K562 (cell line): Measurements from ENCODE around the gene BCR. TPM values are rescaled to one million over a fixed set of nuclear protein-coding genes. Genes with fewer than 3 reads are reported as not detected.

Experiments used
- CCNT2 ChIP-seq: IDR thresholded peaks from 2 replicates; pipeline ENCODE4 v1.6.1; 2011; ENCODE audit warnings: borderline replicate concordance, low read depth, mild to moderate bottlenecking, moderate library complexity, mixed read lengths, low read length; ENCODE audit not compliant: insufficient read length; ENCODE audit errors: extremely low read depth
- CHD4 ChIP-seq: fragments of 200-600 bp; sonication (generic); IDR thresholded peaks from 3 replicates; pipeline ENCODE4 v1.6.1; 2012; ENCODE audit warnings: low read depth, mild to moderate bottlenecking, mixed read lengths, low read length, inconsistent platforms; ENCODE audit not compliant: insufficient read depth, insufficient replicate concordance, poor library complexity, severe bottlenecking
- EGR1 ChIP-seq: fragments of 450-650 bp; conservative IDR thresholded peaks from 2 replicates; pipeline ENCODE4 v1.6.1; 2017; ENCODE audit warnings: mild to moderate bottlenecking
- EZH2 ChIP-seq: IDR thresholded peaks from 2 replicates; pipeline ENCODE4 v1.6.1; 2012; ENCODE audit warnings: low read depth, mild to moderate bottlenecking, inconsistent platforms, low read length, borderline replicate concordance
- FOXA1 ChIP-seq: fragments of 450-650 bp; IDR thresholded peaks from 2 replicates; pipeline ENCODE4 v1.6.1; 2016; ENCODE audit warnings: mild to moderate bottlenecking, borderline replicate concordance
- MIER1 ChIP-seq: fragments of 450-650 bp; IDR thresholded peaks from 2 replicates; pipeline ENCODE4 v1.6.1; 2016; ENCODE audit warnings: antibody characterized with exemption, mild to moderate bottlenecking, low read depth
- MTA1 ChIP-seq: fragments of 450-650 bp; IDR thresholded peaks from 2 replicates; pipeline ENCODE4 v1.6.1; 2017; ENCODE audit warnings: borderline replicate concordance
- NEUROD1 ChIP-seq: fragments of 150-350 bp; IDR thresholded peaks from 2 replicates; pipeline ENCODE4 v1.6.1; 2014; ENCODE audit warnings: borderline replicate concordance, low read length, low read depth; ENCODE audit not compliant: partially characterized antibody
- NFIX ChIP-seq: fragments of 250-450 bp; sonication (Bioruptor Pico); IDR thresholded peaks from 2 replicates; pipeline ENCODE4 v1.4.0; 2020; ENCODE audit warnings: low read depth, mild to moderate bottlenecking, moderate library complexity
- RBM39 ChIP-seq: fragments of 200-400 bp; formaldehyde crosslinking; optimal IDR thresholded peaks from 2 replicates; pipeline ENCODE3; 2018; ENCODE audit warnings: low read depth, low read length
- SP1 ChIP-seq: sonication (generic); formaldehyde crosslinking; IDR thresholded peaks from 2 replicates; pipeline ENCODE4 v1.8.1; 2022; ENCODE audit warnings: mild to moderate bottlenecking, missing genetic modification reagents
- SP2 ChIP-seq: IDR thresholded peaks from 2 replicates; pipeline ENCODE4 v1.6.1; 2011; ENCODE audit warnings: mild to moderate bottlenecking, low read depth, low read length, moderate library complexity; ENCODE audit not compliant: poor library complexity, severe bottlenecking; ENCODE audit errors: extremely low read depth
- SREBF2 ChIP-seq: sonication (generic); formaldehyde crosslinking; IDR thresholded peaks from 2 replicates; pipeline ENCODE4 v1.4.0; 2020; ENCODE audit warnings: mild to moderate bottlenecking, missing genetic modification reagents
- ZNF263 ChIP-seq: sonication (generic); formaldehyde crosslinking; IDR thresholded peaks from 2 replicates; pipeline ENCODE4 v1.8.0; 2022; ENCODE audit warnings: mild to moderate bottlenecking, missing genetic modification reagents, borderline replicate concordance
- ZNF696 ChIP-seq: fragments of 250-450 bp; sonication (Bioruptor Pico); conservative IDR thresholded peaks from 2 replicates; pipeline ENCODE4 v1.4.0; 2020; ENCODE audit warnings: mild to moderate bottlenecking, moderate library complexity
- ZNF778 ChIP-seq: fragments of 450-650 bp; formaldehyde crosslinking; IDR thresholded peaks from 2 replicates; pipeline ENCODE4 v1.4.0; 2020; ENCODE audit warnings: mild to moderate bottlenecking, moderate library complexity
- polyA plus RNA-seq, 8 experiments: library from polyadenylated mRNA; depleted of rRNA in 4 of 8; stranded (reverse) in 5 of 8; unstranded in 3 of 8; fragments of >200 nt; fragmentation: Nextera tagmentation in 2 of 8; fragmentation: Illumina TruSeq in 1 of 8; extraction: Ambion mirVana in 2 of 8; extraction: Trizol in 1 of 8; gene quantifications; 2 replicates each; pipeline versions ENCODE4 v1.2.1 to v1.2.3, GENCODE V29; 2011 to 2014; ENCODE audit warnings: inconsistent platforms in 1 of 8, missing spikeins in 1 of 8
- total RNA-seq, 7 experiments: library from RNA; depleted of rRNA in 6 of 7; stranded (reverse); fragments of >200 nt in 6 of 7; fragmentation: Illumina TruSeq in 2 of 7; extraction: Trizol in 2 of 7; gene quantifications; 2 replicates each; pipeline versions ENCODE4 v1.2.1 to v1.2.3, GENCODE V29; 2011 to 2021; ENCODE audit warnings: low replicate concordance in 1 of 7
- TF ChIP-seq, protein P1 (sequence below): fragments of 250-450 bp; sonication (Bioruptor Pico); IDR thresholded peaks from 2 replicates; pipeline ENCODE4 v1.4.0; 2020; ENCODE audit warnings: borderline replicate concordance
- TF ChIP-seq, protein P2 (sequence below): fragments of 250-450 bp; sonication (Bioruptor Pico); IDR thresholded peaks from 2 replicates; pipeline ENCODE4 v1.9.0; 2021; ENCODE audit warnings: mild to moderate bottlenecking, inconsistent platforms
- TF ChIP-seq, protein P3 (sequence below): sonication (generic); formaldehyde crosslinking; IDR thresholded peaks from 2 replicates; pipeline ENCODE4 v1.8.1; 2023; ENCODE audit warnings: mild to moderate bottlenecking, missing genetic modification reagents
- TF ChIP-seq, protein P4 (sequence below): fragments of 250-450 bp; sonication (Bioruptor Pico); IDR thresholded peaks from 2 replicates; pipeline ENCODE4 v1.8.0; 2022; ENCODE audit warnings: inconsistent platforms, mild to moderate bottlenecking, moderate library complexity, borderline replicate concordance

Gene BCR
- total and polyA plus RNA-seq, 9 of the 15 experiments (the other 6 are each of a cell fraction or from before 2014, with no cell fraction given): 0.41 to 150 (median 45.6) TPM

DNA sequence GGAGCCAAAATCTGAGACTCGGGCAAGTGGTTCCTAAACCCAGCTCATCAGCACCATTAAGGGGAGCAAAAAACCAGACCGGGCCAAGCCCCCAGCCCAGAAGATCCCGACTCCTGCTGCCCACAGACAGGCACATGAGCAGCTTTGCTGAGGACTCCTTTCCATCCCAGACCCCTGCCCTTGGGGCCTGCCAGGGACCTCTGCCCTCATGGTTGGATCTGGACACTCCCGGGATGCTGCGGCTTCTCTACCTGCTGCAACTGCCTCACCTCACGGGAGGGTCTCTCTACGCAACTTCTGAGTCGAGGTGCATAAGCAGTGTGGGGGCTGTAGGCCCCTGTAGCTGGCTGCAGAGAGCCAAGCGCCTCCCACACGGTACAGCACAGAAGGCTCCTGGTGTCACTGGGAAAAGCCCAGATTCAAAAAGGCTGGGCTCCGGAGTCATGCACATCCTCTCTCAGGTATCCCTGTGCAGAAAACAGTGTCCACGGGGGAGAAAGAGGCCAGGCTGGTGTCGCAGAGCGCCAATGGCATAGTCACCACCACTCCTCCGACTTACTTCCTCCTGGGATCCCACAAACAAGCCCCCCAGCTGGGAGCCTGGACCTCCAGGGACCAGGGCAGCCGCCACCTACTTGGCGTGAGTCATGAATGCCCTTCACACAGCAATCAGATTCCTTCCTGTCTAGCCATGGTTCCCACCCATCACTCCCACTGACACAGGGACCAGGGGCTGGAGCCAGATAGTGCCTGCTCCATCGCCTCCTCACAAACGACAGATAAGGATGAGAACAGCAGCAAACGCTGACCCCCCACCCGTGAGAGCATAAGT lies 122.1 kb downstream of the BCR start (continued):
- TF ChIP-seq NFIX (CRISPR knock-in tag): no peak
- TF ChIP-seq, protein P1, sequence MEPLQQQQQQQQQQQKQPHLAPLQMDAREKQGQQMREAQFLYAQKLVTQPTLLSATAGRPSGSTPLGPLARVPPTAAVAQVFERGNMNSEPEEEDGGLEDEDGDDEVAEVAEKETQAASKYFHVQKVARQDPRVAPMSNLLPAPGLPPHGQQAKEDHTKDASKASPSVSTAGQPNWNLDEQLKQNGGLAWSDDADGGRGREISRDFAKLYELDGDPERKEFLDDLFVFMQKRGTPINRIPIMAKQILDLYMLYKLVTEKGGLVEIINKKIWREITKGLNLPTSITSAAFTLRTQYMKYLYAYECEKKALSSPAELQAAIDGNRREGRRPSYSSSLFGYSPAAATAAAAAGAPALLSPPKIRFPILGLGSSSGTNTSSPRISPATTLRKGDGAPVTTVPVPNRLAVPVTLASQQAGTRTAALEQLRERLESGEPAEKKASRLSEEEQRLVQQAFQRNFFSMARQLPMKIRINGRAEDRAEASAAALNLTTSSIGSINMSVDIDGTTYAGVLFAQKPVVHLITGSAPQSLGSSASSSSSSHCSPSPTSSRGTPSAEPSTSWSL: no peak
- no peak for TF ChIP-seq ZNF778 (CRISPR knock-in tag)
- no peak for TF ChIP-seq ZNF696 (CRISPR knock-in tag)
- TF ChIP-seq MTA1: no peak
- TF ChIP-seq ZNF263 (CRISPR knock-in tag): no peak
- TF ChIP-seq, protein P2, sequence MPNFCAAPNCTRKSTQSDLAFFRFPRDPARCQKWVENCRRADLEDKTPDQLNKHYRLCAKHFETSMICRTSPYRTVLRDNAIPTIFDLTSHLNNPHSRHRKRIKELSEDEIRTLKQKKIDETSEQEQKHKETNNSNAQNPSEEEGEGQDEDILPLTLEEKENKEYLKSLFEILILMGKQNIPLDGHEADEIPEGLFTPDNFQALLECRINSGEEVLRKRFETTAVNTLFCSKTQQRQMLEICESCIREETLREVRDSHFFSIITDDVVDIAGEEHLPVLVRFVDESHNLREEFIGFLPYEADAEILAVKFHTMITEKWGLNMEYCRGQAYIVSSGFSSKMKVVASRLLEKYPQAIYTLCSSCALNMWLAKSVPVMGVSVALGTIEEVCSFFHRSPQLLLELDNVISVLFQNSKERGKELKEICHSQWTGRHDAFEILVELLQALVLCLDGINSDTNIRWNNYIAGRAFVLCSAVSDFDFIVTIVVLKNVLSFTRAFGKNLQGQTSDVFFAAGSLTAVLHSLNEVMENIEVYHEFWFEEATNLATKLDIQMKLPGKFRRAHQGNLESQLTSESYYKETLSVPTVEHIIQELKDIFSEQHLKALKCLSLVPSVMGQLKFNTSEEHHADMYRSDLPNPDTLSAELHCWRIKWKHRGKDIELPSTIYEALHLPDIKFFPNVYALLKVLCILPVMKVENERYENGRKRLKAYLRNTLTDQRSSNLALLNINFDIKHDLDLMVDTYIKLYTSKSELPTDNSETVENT (CRISPR knock-in tag): no peak
- no peak for TF ChIP-seq RBM39
- no peak for TF ChIP-seq FOXA1
- TF ChIP-seq CHD4: no peak
- TF ChIP-seq, protein P3, sequence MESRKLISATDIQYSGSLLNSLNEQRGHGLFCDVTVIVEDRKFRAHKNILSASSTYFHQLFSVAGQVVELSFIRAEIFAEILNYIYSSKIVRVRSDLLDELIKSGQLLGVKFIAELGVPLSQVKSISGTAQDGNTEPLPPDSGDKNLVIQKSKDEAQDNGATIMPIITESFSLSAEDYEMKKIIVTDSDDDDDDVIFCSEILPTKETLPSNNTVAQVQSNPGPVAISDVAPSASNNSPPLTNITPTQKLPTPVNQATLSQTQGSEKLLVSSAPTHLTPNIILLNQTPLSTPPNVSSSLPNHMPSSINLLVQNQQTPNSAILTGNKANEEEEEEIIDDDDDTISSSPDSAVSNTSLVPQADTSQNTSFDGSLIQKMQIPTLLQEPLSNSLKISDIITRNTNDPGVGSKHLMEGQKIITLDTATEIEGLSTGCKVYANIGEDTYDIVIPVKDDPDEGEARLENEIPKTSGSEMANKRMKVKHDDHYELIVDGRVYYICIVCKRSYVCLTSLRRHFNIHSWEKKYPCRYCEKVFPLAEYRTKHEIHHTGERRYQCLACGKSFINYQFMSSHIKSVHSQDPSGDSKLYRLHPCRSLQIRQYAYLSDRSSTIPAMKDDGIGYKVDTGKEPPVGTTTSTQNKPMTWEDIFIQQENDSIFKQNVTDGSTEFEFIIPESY (CRISPR knock-in tag): no peak
- no peak for TF ChIP-seq SREBF2 (CRISPR knock-in tag)
- TF ChIP-seq, protein P4, sequence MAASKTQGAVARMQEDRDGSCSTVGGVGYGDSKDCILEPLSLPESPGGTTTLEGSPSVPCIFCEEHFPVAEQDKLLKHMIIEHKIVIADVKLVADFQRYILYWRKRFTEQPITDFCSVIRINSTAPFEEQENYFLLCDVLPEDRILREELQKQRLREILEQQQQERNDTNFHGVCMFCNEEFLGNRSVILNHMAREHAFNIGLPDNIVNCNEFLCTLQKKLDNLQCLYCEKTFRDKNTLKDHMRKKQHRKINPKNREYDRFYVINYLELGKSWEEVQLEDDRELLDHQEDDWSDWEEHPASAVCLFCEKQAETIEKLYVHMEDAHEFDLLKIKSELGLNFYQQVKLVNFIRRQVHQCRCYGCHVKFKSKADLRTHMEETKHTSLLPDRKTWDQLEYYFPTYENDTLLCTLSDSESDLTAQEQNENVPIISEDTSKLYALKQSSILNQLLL: no peak
- TF ChIP-seq SP1 (CRISPR knock-in tag): no peak
- no peak for TF ChIP-seq CCNT2
- no peak for TF ChIP-seq EZH2
- no peak for TF ChIP-seq SP2
- peak; percentile 21; the same call in 1 of the 2 replicates for TF ChIP-seq EGR1
- no peak for TF ChIP-seq MIER1
- no peak for TF ChIP-seq NEUROD1
